NCI-H1436 treated with DMSO at 0.1 percent for 48 hours (cell line): ENCODE measurements around the gene SHISAL2B.
"Not testable (repeated sequence)": the region's sequence is repeated elsewhere in the genome, so short reads cannot be mapped to it uniquely, and the experiment has no call there.

Experiments used
- DNase-seq: peaks from one replicate; lab custom pipeline; 2025; lab: John Stamatoyannopoulos, UW

SHISAL2B gene

DNA sequence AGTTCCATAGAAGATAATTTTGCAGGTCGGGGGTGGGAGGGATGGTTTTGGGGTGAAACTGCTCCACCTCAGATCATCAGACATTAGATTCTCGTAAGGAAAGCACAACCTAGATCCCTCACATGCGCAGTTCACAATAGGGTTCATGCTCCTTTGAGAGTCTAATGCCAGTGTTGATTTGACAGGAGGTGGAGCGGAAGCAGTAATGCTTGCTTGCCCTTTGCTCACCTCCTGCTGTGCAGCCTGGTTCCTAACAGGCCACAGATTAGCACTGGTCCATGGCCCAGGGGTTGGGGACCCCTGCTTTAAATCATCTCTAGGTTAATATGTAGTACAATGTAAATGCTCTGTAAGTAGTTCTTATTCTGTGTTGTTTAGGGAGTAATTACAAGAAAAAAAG lies 10.5 kb downstream of the SHISAL2B start:
- no peak for DNase-seq

DNA sequence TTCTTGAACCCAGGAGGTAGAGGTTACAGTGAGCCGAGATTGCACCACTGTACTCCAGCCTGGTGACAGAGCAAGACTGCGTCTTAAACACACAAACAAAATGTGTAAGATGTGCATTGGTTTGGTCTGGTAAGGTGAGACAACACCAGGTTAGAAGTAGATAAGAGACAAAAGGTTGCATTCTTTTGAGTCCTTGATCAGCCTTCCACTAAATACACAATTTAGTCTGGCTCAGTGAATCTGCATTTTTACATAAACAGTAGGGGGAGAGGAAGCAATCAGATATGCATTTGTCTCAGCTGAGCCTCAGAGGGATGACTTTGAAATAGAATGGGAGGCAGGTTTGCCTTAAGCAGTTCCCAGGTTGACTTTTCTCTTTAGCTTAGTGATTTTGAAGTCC lies 15.8 kb downstream of the SHISAL2B start:
- not testable (repeated sequence) for DNase-seq

GRCh38 chr5:64707191-64707590 lies 16.9 kb downstream of the SHISAL2B start:
- no peak for DNase-seq

- not testable (repeated sequence) for DNase-seq
Measured at GRCh38 chr5:64714495-64714894, 24.2 kb downstream of the SHISAL2B start.

DNA sequence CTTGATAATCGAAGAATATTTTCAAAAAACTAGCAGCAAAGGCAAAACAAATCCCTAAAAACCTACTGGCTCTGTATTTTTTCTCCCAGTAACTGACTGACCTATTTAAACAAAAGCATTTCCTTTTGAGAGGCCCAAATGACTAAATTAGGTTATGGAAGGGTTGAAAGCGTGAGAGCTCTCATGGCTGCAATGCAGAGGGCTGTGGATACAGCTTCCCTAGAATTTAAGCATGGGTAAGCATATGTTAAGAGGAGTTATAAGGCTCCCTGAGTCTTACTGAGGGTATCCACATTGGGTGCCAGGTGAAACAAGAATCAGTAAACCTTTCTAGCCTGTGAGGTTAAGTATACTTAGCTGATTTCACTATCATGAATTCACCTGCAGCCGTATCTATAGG lies 32.3 kb downstream of the SHISAL2B start:
- DNase-seq = no peak

DNA sequence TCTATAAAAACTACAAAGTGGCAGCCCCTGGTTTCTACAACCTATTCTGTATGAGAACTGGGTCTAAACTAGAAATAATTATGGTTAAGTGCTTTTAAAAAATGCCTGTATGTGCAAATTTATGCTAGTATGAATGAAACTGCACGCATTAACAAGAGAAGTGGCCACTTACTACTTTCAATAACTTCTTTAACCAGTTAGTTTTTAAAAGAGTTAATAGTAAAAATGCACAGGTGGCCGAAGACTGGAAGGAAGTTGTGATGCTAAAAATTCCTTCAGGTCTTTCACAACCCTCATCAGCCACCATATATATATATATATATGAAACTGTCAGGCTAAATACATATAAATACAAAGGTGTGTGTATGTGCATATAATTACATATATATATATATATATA lies 36.8 kb downstream of the SHISAL2B start:
- no peak for DNase-seq

DNA sequence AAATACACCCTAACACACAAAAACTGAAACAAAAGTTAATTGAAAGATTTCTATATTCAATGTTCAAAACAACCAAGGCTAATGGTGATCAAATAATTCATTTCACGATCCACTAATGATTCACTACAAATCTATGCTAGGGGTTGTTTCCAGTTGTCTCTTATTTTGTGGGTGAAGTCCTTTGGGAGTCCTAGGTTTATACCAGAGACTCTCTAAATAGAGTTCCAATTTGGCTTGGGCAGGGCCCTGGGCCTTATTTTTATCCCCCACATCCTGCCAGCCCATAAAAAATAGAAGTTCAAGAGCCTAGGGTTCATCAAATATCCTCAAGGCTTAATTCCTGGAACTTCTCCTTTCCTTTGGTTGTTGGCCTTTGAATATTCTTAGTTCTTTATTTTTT lies 52.1 kb downstream of the SHISAL2B start:
- no peak for DNase-seq

- DNase-seq = no peak
Measured at GRCh38 chr5:64742821-64743220, 52.5 kb downstream of the SHISAL2B start.

- no peak for DNase-seq
Measured at GRCh38 chr5:64744914-64745313, 54.6 kb downstream of the SHISAL2B start.

- no peak for DNase-seq
Measured at GRCh38 chr5:64746446-64746845, 56.1 kb downstream of the SHISAL2B start.

- DNase-seq = no peak
Measured at GRCh38 chr5:64749385-64749784, 59.1 kb downstream of the SHISAL2B start.

- DNase-seq = no peak
Measured at GRCh38 chr5:64754066-64754465, 63.8 kb downstream of the SHISAL2B start.

- DNase-seq = no peak
Measured at GRCh38 chr5:64758901-64759300, 68.6 kb downstream of the SHISAL2B start.

- DNase-seq = no peak
Measured at GRCh38 chr5:64759960-64760660, 69.8 kb downstream of the SHISAL2B start.

DNA sequence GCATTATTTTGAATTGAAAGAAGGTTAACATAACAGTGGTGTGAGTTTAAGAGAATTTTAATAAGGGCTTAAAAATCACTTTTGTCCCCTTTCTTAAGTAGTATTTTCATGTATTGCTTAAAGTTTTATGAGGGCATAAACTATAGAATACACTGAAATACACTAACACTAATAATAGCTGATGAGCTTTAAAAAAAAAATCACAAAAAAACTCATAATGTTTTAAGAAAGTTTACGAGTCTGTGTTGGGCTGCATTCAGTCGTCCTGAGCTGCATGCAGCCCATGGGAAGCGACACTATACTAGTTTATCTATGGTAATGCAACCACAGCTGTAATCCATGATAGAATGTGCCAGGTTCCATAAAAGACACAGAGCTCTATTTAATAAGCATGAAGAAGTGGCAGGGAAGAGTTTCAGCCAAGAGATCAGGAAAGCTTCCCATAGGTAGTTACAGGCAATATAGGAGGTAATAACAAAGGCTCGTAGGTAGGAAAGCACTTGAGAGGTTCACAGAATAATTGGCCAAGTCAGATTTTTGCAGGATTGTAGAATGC lies 73.7 kb downstream of the SHISAL2B start:
- DNase-seq = no peak

DNA sequence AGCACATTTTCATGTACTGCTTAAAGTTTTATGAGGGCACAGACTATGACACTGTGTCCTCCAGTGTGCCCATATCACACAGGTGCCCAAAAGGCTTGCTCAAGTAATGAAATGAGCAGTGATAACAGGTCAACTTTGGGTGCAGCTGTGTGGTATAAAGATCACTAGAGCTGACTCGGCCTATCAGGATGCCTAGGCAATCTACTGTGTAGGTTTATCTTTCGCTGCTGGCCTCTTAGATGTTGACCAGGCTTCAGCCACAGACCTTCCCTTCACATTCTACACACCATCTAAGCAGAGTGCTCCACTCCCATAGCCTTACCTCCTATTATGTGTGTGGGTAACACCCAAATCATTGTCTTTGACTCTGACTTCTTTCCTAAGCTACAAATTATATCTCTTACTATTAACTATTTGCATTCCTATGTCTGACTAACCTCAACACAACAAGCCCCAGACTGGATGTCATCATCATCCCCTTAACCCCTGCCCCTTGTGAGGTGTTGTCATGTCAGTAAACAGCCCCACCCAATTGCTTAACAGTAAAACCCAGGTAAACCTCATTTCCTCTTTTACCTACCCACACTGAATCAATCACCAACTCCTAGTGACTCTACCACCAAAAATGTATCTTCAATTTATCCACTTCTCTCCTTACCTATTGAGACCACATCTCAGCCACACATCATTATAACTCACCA lies 75.7 kb downstream of the SHISAL2B start:
- no peak for DNase-seq

- no peak for DNase-seq
Measured at GRCh38 chr5:64766941-64767340, 76.6 kb downstream of the SHISAL2B start.
